ENCODE results near the gene TSPAN18. TPM values are rescaled to one million over a fixed set of nuclear protein-coding genes. Genes with fewer than 3 reads are reported as not detected.

Gene TSPAN18
- total and polyA plus RNA-seq, 2 of the 8 experiments (the other 6 are each of a cell fraction or from before 2014, with no cell fraction given): 5.2 to 10.2 TPM

- POLR2A ChIA-PET (ENCODE audit: partially characterized antibody): no interaction called here
Observed at GRCh38 chr11:44747316-44747715, 20.6 kb downstream of the TSPAN18 start.

More at GRCh38 chr11:44747316-44747715, 20.6 kb downstream of the TSPAN18 start:
- TF ChIP-seq SAP30 (IDR thresholded peaks at IDR 0.05; ENCODE audit: insufficient read depth, insufficient replicate concordance, low read length): no peak
- TF ChIP-seq FOSL1 (IDR thresholded peaks at IDR 0.05; ENCODE audit: insufficient read depth, low read depth, low read length): no peak
- TF ChIP-seq RNF2 (IDR thresholded peaks at IDR 0.05; ENCODE audit: borderline replicate concordance, low read depth, low read length, missing control alignments, poor library complexity, severe bottlenecking): no peak
- H3K4me2 ChIP-seq (ENCODE audit: insufficient read depth in 1 of 2, low read depth in 2 of 2, low read length in 2 of 2): no peak overlapping the region
- no peak overlapping the region for H3K27ac ChIP-seq (ENCODE audit: low read depth, low read length)
- no peak overlapping the region for H2AFZ ChIP-seq (ENCODE audit: low read length)
- H3K79me2 ChIP-seq (ENCODE audit: control insufficient read depth in 1 of 2, insufficient read depth in 2 of 2, low read length in 2 of 2): no peaks in the 10 kb centered on the region
- WGBS, 2 experiments (ENCODE audit: extremely low coverage in 1 of 2, insufficient coverage in 1 of 2, insufficient read length in 1 of 2, insufficient replicate concordance in 2 of 2, low coverage in 1 of 2, low lambda C conversion rate in 2 of 2, missing lambda C conversion rate in 1 of 2): 85% methylated on average over 7 of the region's 7 CpGs; no CpG with 5 or more reads in 1 of the 2 experiments
- H2BK12ac ChIP-seq (ENCODE audit: low read depth, low read length): peak overlapping the region; percentile 35; the same call in 1 of the 2 replicates
- H3K23me2 ChIP-seq (ENCODE audit: low read depth, low read length): 0 out of 2 replicates have a peak, but pooled peaks cover 2% of the 10 kb centered on the region
- no peak for DNase-seq (ENCODE audit: low read depth in 1 of 2, low spot score in 2 of 2)
- H3K36me3 ChIP-seq (ENCODE audit: control insufficient read depth in 2 of 4, insufficient read depth in 4 of 4, low read length in 3 of 4): no peaks in the 10 kb centered on the region
- FAIRE-seq: no peak
- peaks cover 4 to 8% (median 7%) of the 10 kb centered on the region in 4 experiments; a peak in 5 of 7 replicates for H3K4me1 ChIP-seq (replicated peaks in 1 of 4; ENCODE audit: control insufficient read depth in 3 of 4, insufficient read depth in 4 of 4, low read length in 3 of 4)
- H3K18ac ChIP-seq (ENCODE audit: extremely low read depth, low read length): no peak overlapping the region
- no peak overlapping the region for H3K56ac ChIP-seq (replicated peaks; ENCODE audit: insufficient read length, low read depth, low read length)
- no peaks in the 10 kb centered on the region for H4K20me1 ChIP-seq (replicated peaks in 1 of 2; ENCODE audit: control insufficient read depth in 1 of 2, insufficient read depth in 2 of 2, low read length in 2 of 2)
- no peak overlapping the region for H3K23ac ChIP-seq (ENCODE audit: insufficient read length)
- no peak overlapping the region; a peak in 1 of 7 replicates for H3K9ac ChIP-seq (replicated peaks in 1 of 4; ENCODE audit: extremely low read depth in 1 of 4, low read depth in 3 of 4, low read length in 3 of 4)
- no peak overlapping the region for H3K14ac ChIP-seq (ENCODE audit: insufficient read length)
- H2AK5ac ChIP-seq (ENCODE audit: low read depth, low read length): no peak overlapping the region
- H4K91ac ChIP-seq (replicated peaks; ENCODE audit: insufficient read length, low read length): no peak overlapping the region
- no peaks in the 10 kb centered on the region for H3K9me3 ChIP-seq (ENCODE audit: insufficient read depth in 2 of 2, low read depth in 1 of 2, low read length in 1 of 2)
- H2BK5ac ChIP-seq (ENCODE audit: low read depth, low read length): no peak overlapping the region
- 0 out of 2 replicates have a peak overlapping the region, but pooled peaks have one; percentile 36 for H2BK15ac ChIP-seq (ENCODE audit: low read length)
- H3K27me3 ChIP-seq (replicated peaks in 1 of 4; ENCODE audit: control insufficient read depth in 3 of 4, extremely low read depth in 1 of 4, insufficient read depth in 3 of 4, low read length in 3 of 4): peaks cover 0 to 13% (median 5%) of the 10 kb centered on the region in 4 experiments; a peak in 4 of 7 replicates
- H2BK120ac ChIP-seq (replicated peaks; ENCODE audit: low read depth, low read length): peak overlapping the region; percentile 62
- H3K4ac ChIP-seq (replicated peaks; ENCODE audit: insufficient read length, low read depth, low read length): no peak overlapping the region
- CTCF ChIA-PET (ENCODE audit: partially characterized antibody): interaction anchor here (0.8 to 1.7 kb wide), 16 partner anchors 8 to 190 kb away, joined by 3 to 5 read pairs (median 3); partner anchors contain the start of gene TSPAN18
- H3K79me1 ChIP-seq (ENCODE audit: low read depth, low read length): no peaks in the 10 kb centered on the region
- H4K8ac ChIP-seq (ENCODE audit: extremely low read depth, insufficient read depth, low read length): no peak overlapping the region
- no peak overlapping the region for H4K5ac ChIP-seq (ENCODE audit: insufficient read length, low read depth, low read length)
- H3K4me3 ChIP-seq (ENCODE audit: extremely low read depth in 1 of 4, insufficient read depth in 2 of 4, low read depth in 3 of 4, low read length in 4 of 4): no peak overlapping the region
- H2BK20ac ChIP-seq (ENCODE audit: low read length): no peak overlapping the region
